NCI-H2227 treated with DMSO at 0.1 percent for 48 hours (cell line): ENCODE data around the gene SLC5A10.

Experiments
- DNase-seq: peaks from one replicate; lab custom pipeline; 2025; lab: John Stamatoyannopoulos, UW

Gene SLC5A10

GRCh38 chr17:19003543-19004420 is 51.8 kb downstream of the SLC5A10 start:
- peak; percentile 29 for DNase-seq

GRCh38 chr17:19004421-19005136 is 52.6 kb downstream of the SLC5A10 start, which contains the start of gene FAM83G:
TSS of gene FAM83G (minus strand) at chr17:19004764. CDS start at chr17:19004041, 723 bp downstream.
- DNase-seq = peak; percentile 19

GRCh38 chr17:19005137-19005773 is 53.3 kb downstream of the SLC5A10 start:
- no peak for DNase-seq

GRCh38 chr17:19005789-19006430 is 53.9 kb downstream of the SLC5A10 start:
- DNase-seq = no peak

DNA sequence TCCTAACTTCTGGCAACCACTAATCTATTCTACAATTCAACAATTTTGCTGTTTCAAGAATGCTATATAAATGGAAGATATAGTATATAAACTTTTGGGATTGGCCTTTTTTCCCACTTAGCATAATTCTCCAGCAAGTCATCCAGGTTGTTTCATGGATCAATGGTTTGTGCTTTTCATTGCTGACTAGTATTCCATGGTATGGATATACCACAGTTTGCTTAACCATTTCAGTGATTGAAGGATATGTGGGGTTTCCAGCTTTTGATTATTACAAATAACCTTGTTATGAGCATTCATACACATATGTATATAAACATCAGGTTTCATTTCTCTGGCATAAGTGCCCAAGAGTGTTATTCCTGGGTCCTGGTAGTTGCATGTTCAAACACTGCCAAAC is 54.7 kb downstream of the SLC5A10 start:
- DNase-seq = no peak

DNA sequence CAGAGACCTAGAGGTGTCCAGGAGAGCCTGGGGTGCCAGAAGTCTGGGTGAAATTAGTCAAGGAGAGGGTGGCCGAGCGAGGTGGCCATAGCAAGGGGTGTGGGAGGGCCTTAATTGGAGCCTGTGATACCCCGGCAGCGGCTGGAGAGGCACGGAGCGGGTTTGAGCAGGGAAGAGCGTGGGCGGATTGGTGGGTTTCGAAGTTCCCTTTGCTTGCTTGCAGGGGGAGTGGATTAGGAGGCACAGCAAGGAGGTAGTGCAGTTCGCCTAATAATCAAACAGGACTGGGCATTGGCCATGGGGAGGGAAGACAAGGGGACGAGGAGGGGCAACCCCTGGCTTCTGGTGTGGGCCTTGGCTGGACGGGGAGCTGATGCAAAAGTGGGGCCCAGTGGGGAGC is 58.0 kb downstream of the SLC5A10 start:
- DNase-seq = no peak

- no peak for DNase-seq
These were observed 59.0 kb downstream of the SLC5A10 start for GRCh38 chr17:19010729-19011505.

DNA sequence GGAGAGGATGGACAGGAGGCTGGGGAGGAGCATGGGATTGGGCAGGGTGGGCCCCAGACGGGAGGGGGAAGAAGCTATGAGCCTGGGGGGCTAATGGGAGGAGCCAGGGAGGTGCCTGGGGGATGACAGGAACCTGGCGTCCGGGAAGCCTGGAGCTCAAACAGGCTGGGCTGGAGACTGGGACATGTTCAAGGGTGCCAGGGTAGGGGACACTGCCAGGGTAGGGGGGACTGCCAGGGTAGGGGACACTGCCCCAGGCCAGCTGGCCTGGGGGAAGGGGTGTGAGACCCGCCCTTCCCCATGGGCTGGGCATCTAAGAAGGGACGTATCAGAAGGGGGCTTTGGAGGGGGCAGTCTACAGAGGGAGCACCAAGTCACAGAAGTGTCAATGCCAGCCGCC is 59.6 kb downstream of the SLC5A10 start:
- no peak for DNase-seq

GRCh38 chr17:19012171-19013080 is 60.5 kb downstream of the SLC5A10 start:
- DNase-seq = no peak

DNA sequence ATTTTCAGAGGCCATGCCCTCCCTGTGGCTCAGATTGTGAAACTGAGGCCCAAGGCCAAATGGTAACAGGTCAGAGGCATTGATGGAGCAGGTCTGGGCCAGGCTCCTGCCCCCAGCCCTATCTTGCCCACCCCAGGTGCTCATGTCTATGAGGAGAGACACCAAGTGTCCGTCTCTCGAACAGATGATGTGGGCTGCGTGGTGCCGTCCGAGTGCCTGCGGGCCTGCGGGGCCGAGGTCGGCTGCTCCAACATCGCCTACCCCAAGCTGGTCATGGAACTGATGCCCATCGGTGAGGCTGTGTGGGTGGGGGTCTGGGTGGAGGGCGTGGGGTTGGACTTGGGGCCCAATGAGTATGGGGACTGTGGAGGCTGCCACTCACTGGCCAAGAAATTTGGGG is 61.3 kb downstream of the SLC5A10 start:
- no peak for DNase-seq

DNA sequence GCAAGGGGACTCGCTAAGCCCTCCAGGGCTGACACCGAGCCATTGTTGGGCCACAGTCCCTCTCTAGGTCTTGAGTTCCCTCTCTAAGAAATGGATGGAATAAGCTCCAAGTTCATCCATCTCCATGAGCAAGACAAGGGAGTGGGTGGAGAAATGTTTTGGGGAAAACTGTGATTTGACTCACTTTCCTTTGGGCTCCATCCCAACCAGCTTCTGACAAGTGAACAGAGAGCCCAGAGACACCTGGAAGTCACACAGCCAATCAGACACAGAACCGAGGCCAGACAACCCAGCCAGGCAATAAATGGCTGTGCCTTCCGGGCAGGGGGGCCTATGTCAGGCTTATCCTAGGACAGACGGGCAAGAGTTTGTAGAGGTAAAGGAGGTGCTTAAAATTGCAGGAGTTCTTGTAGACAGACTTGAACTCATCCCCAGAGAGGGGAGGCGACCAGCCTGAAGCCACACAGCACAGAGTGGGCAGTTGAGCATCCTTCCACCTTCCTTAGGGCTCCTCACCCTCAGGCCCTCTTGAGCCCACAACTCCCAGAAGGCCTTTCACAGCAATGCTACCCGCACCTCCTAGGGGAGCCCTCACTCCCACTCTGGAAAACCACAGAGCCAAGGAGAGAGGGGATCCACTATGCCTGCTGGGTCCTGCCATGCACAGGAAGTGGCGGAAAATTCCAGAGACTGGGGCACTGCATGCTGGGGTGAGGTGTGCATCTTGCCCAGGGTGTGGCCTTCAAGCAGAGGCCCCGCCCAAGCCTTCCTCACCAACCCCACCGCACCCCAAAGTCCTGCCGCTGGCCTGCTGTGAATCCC is 62.1 kb downstream of the SLC5A10 start:
- DNase-seq = no peak

- no peak for DNase-seq
These were observed 62.8 kb downstream of the SLC5A10 start for GRCh38 chr17:19014628-19015215.

DNA sequence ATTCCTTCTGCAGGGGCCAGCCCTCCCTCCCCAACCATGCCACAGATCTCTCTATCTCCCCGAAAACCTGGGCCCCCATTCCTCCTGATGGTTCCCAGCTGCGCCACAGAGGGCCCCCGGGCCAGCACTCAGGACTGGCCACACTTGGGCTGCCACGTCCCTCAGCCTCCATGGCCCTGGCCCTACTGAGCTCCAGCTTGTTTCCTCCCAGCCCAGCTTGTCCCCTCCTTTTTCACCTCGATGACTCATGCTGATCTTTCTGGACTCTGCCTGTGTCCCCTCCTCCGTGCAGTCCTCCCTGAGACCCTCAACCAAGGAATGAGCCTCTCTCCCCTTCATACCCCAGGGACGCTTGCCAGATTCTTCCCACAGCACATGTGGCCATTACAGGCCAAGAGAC is 63.5 kb downstream of the SLC5A10 start:
- no peak for DNase-seq

- no peak for DNase-seq
These were observed 64.3 kb downstream of the SLC5A10 start for GRCh38 chr17:19016297-19016696.

GRCh38 chr17:19016881-19017280 is 64.9 kb downstream of the SLC5A10 start:
- DNase-seq = no peak

DNA sequence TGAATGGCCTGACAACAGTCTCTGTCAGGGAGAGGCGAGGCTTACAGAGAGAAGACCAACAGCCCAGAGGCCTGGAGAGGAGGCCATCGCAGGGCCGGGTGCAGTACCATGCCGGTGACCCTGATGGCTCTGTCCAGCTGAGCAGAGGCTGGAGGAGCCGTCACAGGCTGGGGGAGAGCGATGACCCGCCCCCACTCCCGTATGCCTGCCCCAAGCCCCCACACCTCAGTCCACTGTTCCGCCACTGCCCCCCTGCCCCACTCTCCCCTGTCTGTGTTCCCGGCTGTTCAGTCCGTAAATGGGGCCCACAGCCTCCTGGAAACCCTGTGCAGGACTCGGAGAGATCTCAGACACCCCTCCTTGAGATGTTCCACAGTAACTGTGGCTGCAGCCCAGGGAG is 65.4 kb downstream of the SLC5A10 start:
- no peak for DNase-seq

DNA sequence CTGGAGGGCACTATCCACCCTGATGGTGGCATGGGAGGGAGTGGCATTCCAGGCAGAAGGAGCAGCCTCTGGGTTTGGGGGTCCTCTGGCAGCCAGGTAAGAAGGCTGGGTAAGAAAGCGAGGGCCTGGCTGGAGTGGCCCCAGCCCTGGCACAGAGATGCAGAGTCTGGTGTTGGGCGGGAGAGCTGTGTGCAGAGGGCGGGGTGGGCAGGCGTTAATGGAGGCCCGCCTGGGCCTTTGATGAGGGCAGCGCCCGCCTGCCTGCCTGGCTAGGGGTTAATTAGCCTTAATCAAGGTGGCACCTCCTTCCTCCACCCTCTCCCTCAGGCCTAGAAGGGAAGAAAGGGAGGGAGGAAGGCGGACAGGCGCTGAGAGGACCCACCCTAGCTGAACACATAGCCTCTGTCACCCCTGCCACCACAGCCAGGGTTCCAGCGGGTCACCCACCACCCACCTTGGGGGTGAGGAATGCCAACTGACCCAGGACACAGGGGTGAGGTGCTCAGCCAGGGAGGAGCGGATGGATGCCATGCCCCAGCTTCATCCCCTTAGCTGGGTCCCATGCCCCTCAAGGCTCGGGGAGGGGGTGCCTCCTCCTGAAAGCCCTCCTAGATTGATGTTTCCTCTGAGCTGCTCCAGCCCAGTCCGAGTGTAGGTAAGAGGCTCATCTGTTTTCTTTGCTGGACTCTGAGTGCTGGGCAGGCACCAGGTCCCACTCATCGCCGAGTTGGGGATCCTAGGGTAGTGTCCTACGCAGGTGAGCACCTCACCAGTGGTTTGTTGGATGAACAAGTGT is 66.0 kb downstream of the SLC5A10 start:
- no peak for DNase-seq

DNA sequence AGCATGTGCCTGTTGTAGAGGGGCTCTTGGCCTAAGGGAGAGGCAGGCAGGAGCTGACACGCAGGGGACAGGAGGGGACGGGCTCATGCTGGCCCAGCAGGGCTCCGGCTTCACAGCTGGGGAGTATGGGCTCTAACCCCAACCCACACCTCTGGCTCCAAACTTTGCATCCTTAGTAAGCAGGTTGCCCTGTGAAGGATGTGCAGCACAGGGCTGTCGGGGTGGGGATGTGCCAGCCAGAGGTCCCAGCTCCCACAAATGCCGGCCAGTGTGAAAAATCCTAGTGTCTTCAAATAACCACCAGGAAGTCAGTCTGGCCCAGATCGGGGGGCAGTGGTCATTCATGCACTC is 66.6 kb downstream of the SLC5A10 start:
- no peak for DNase-seq
